GM23338 (cell line): ENCODE results near the gene LAMA4. TPM values are rescaled to one million over a fixed set of nuclear protein-coding genes. Genes with fewer than 3 reads are reported as not detected.
"Not testable (repeated sequence)": the region's sequence is repeated elsewhere in the genome, so short reads cannot be mapped to it uniquely, and the experiment has no call there.

Source experiments
- ATAC-seq: fragments of 200-7000 bp; cut with Tn5 transposase; 3 replicates; pipeline ENCODE4 v1.9.1; 2020
- DNase-seq: peaks from one replicate; pipeline ENCODE4 v3.0.0-alpha.2; 2015; ENCODE audit warnings: low spot score
- H2AFZ ChIP-seq: fragments of 200-600 bp; sonication (generic); 2 replicates; pipeline ENCODE4 v1.8.0; 2016; ENCODE audit warnings: antibody characterized with exemption, mild to moderate bottlenecking, moderate library complexity
- H3F3A ChIP-seq: fragments of 200-600 bp; sonication (generic); replicated peaks from 2 replicates; pipeline ENCODE4 v1.8.0; 2017; ENCODE audit warnings: antibody characterized with exemption, mixed run types, low read depth
- H3K27ac ChIP-seq: fragments of 200-600 bp; sonication (generic); 2 replicates; pipeline ENCODE4 v1.6.1; 2016; ENCODE audit warnings: low read depth
- H3K27me3 ChIP-seq: fragments of 200-600 bp; sonication (generic); 2 replicates; pipeline ENCODE4 v1.8.0; 2016; ENCODE audit warnings: mild to moderate bottlenecking, mixed run types, moderate library complexity; ENCODE audit not compliant: insufficient read depth
- H3K36me3 ChIP-seq: fragments of 200-600 bp; sonication (generic); 2 replicates; pipeline ENCODE4 v1.8.0; 2016; ENCODE audit warnings: mild to moderate bottlenecking; ENCODE audit not compliant: insufficient read depth
- H3K4me1 ChIP-seq: fragments of 200-600 bp; sonication (generic); 2 replicates; pipeline ENCODE4 v1.8.0; 2016; ENCODE audit warnings: mild to moderate bottlenecking, moderate library complexity; ENCODE audit not compliant: insufficient read depth
- H3K4me2 ChIP-seq: fragments of 200-600 bp; sonication (generic); 2 replicates; pipeline ENCODE4 v1.7.1; 2017; ENCODE audit warnings: mixed run types
- H3K4me3 ChIP-seq: fragments of 200-600 bp; sonication (generic); 2 replicates; pipeline ENCODE4 v1.6.1; 2016; ENCODE audit warnings: mixed run types
- H3K79me2 ChIP-seq: fragments of 200-600 bp; sonication (generic); replicated peaks from 2 replicates; pipeline ENCODE4 v1.8.0; 2017; ENCODE audit warnings: mild to moderate bottlenecking; ENCODE audit not compliant: insufficient read depth
- H3K9me2 ChIP-seq: fragments of 200-600 bp; sonication (generic); 2 replicates; pipeline ENCODE4 v1.8.0; 2017; ENCODE audit not compliant: insufficient read depth
- H4K20me1 ChIP-seq: fragments of 200-600 bp; sonication (generic); replicated peaks from 2 replicates; pipeline ENCODE4 v1.8.0; 2017; ENCODE audit warnings: mild to moderate bottlenecking; ENCODE audit not compliant: insufficient read depth
- H3K27ac Mint-ChIP-seq: 2 replicates; pipeline ENCODE4 v1.8.0; 2020; ENCODE audit warnings: inconsistent platforms, mild to moderate bottlenecking, moderate library complexity, mixed read lengths
- H3K27me3 Mint-ChIP-seq: 3 replicates; pipeline ENCODE4 v1.8.0; 2022; ENCODE audit warnings: low read depth, mild to moderate bottlenecking, moderate library complexity, mixed read lengths, inconsistent platforms; ENCODE audit not compliant: insufficient read depth, poor library complexity
- H3K36me3 Mint-ChIP-seq: 3 replicates; pipeline ENCODE4 v1.8.0; 2021; ENCODE audit warnings: low read depth, mild to moderate bottlenecking, inconsistent platforms, moderate library complexity, mixed read lengths
- H3K4me1 Mint-ChIP-seq: 3 replicates; pipeline ENCODE4 v1.8.0; 2020; ENCODE audit warnings: mild to moderate bottlenecking, inconsistent platforms, mixed read lengths
- H3K4me3 Mint-ChIP-seq: 3 replicates; pipeline ENCODE4 v1.8.0; 2021; ENCODE audit warnings: moderate library complexity, mild to moderate bottlenecking, inconsistent platforms, mixed read lengths
- H3K9me3 Mint-ChIP-seq: 3 replicates; pipeline ENCODE4 v1.8.0; 2020; ENCODE audit warnings: moderate library complexity, mild to moderate bottlenecking, inconsistent platforms, mixed read lengths
- CREB1 ChIP-seq: fragments of 250-450 bp; sonication (Bioruptor Pico); IDR thresholded peaks from 2 replicates; pipeline ENCODE4 v1.5.0; 2020; ENCODE audit warnings: low read depth, mild to moderate bottlenecking, moderate library complexity
- CTCF ChIP-seq, 2 experiments: fragments of 200-600 bp in 1 of 2; sonication (generic) in 1 of 2; conservative IDR thresholded peaks; 2 replicates each; pipeline versions ENCODE4 v1.5.1 to v1.6.1; 2016 to 2017; ENCODE audit warnings: antibody characterized with exemption in 2 of 2, low read depth in 2 of 2, mild to moderate bottlenecking in 2 of 2, moderate library complexity in 1 of 2
- ETS1 ChIP-seq: IDR thresholded peaks from 2 replicates; pipeline ENCODE4 v1.6.1; 2016; ENCODE audit warnings: antibody characterized with exemption
- EZH2 ChIP-seq: fragments of 200-600 bp; sonication (generic); IDR thresholded peaks from one replicate; pipeline ENCODE4 v1.8.0; 2017; ENCODE audit warnings: antibody characterized with exemption, mild to moderate bottlenecking, low read depth; ENCODE audit not compliant: unreplicated experiment
- EZH2phosphoT487 ChIP-seq: fragments of 200-600 bp; sonication (generic); IDR thresholded peaks from one replicate; pipeline ENCODE4 v1.8.1; 2018; ENCODE audit warnings: antibody characterized with exemption; ENCODE audit not compliant: unreplicated experiment
- JUNB ChIP-seq: IDR thresholded peaks from one replicate; pipeline ENCODE4 v1.6.1; 2016; ENCODE audit warnings: antibody characterized with exemption; ENCODE audit not compliant: unreplicated experiment
- NANOG ChIP-seq: IDR thresholded peaks from 2 replicates; pipeline ENCODE4 v1.6.1; 2016; ENCODE audit warnings: antibody characterized with exemption, borderline replicate concordance
- POLR2AphosphoS5 ChIP-seq: IDR thresholded peaks from 2 replicates; pipeline ENCODE4 v1.6.1; 2016; ENCODE audit warnings: antibody characterized with exemption, low read depth
- STAT1 ChIP-seq: IDR thresholded peaks from one replicate; pipeline ENCODE4 v1.6.1; 2016; ENCODE audit warnings: antibody characterized with exemption; ENCODE audit not compliant: unreplicated experiment
- ZNF331 ChIP-seq: fragments of 250-450 bp; sonication (Bioruptor Pico); IDR thresholded peaks from 2 replicates; pipeline ENCODE4 v1.5.0; 2020; ENCODE audit warnings: low read depth, mild to moderate bottlenecking, moderate library complexity
- polyA plus RNA-seq: library from polyadenylated mRNA; unstranded; fragments of >200 nt; fragmentation: Nextera tagmentation; extraction: Ambion mirVana; gene quantifications from 2 replicates; pipeline ENCODE4 v1.2.1, GENCODE V29; 2016
- total RNA-seq: library from RNA; depleted of rRNA; stranded (reverse); fragments of >200 nt; shearing (Covaris generic); gene quantifications from 2 replicates; pipeline ENCODE4 v1.2.3, GENCODE V29; 2014

LAMA4 gene
- total and polyA plus RNA-seq, 2 experiments from 2014 or later = 1.7 to 2.8 TPM

- not testable (repeated sequence) for H2AFZ ChIP-seq, H3K79me2 ChIP-seq, H3K27me3 ChIP-seq, H3F3A ChIP-seq, H3K4me3 Mint-ChIP-seq, H3K9me2 ChIP-seq, H3K9me3 Mint-ChIP-seq, H3K27ac Mint-ChIP-seq, ATAC-seq, H4K20me1 ChIP-seq, H3K4me3 ChIP-seq, DNase-seq, H3K27ac ChIP-seq, H3K36me3 ChIP-seq, H3K4me2 ChIP-seq, H3K27me3 Mint-ChIP-seq, H3K36me3 Mint-ChIP-seq
- H3K4me1 Mint-ChIP-seq = peaks cover 55% of the 10 kb centered on the region
- H3K4me1 ChIP-seq = peaks cover 42% of the 10 kb centered on the region
Measured at GRCh38 chr6:112200185-112200914, 54.0 kb downstream of the LAMA4 start.

- no peaks in the 10 kb centered on the region for H3F3A ChIP-seq
- H4K20me1 ChIP-seq = no peaks in the 10 kb centered on the region
- H3K36me3 Mint-ChIP-seq = peaks cover 4% of the 10 kb centered on the region; the same call in 2 of the 3 replicates
- TF ChIP-seq NANOG (peak; percentile 58; the same call in 1 of the 2 replicates), ETS1 (no peak), STAT1 (no peak)
- no peak overlapping the region for H3K27ac ChIP-seq
- H3K27ac Mint-ChIP-seq = no peak overlapping the region
- peaks cover 28% of the 10 kb centered on the region for H3K4me1 ChIP-seq
- H3K4me2 ChIP-seq = no peak overlapping the region
- H3K4me3 ChIP-seq = no peak overlapping the region
- DNase-seq (peak; percentile 24), ATAC-seq (peak; percentile 38; the same call in 1 of the 3 replicates)
- H3K27me3 ChIP-seq = no peaks in the 10 kb centered on the region
- H3K27me3 Mint-ChIP-seq = no peaks in the 10 kb centered on the region
- H3K79me2 ChIP-seq = no peaks in the 10 kb centered on the region
- no peak overlapping the region for H2AFZ ChIP-seq
- H3K4me1 Mint-ChIP-seq = peaks cover 42% of the 10 kb centered on the region
- peaks cover 7% of the 10 kb centered on the region; the same call in 1 of the 2 replicates for H3K9me2 ChIP-seq
- H3K36me3 ChIP-seq = no peaks in the 10 kb centered on the region
- peaks cover 9% of the 10 kb centered on the region; the same call in 2 of the 3 replicates for H3K9me3 Mint-ChIP-seq
- H3K4me3 Mint-ChIP-seq = no peak overlapping the region
Measured at GRCh38 chr6:112199001-112199403, 55.4 kb downstream of the LAMA4 start.

- DNase-seq (no peak), ATAC-seq (no peak)
- no peak overlapping the region for H3K27ac ChIP-seq
- no peaks in the 10 kb centered on the region for H4K20me1 ChIP-seq
- Mint-ChIP-seq H3K4me1 (peaks cover 37% of the 10 kb centered on the region), H3K27me3 (no peaks in the 10 kb centered on the region), H3K36me3 (peaks cover 4% of the 10 kb centered on the region; the same call in 2 of the 3 replicates), H3K9me3 (peaks cover 9% of the 10 kb centered on the region; the same call in 2 of the 3 replicates), H3K27ac (no peak overlapping the region), H3K4me3 (no peak overlapping the region)
- H3K27me3 ChIP-seq = no peaks in the 10 kb centered on the region
- no peak overlapping the region for H3K4me3 ChIP-seq
- no peak overlapping the region for H2AFZ ChIP-seq
- peaks cover 24% of the 10 kb centered on the region for H3K4me1 ChIP-seq
- H3K79me2 ChIP-seq = no peaks in the 10 kb centered on the region
- no peak overlapping the region for H3K4me2 ChIP-seq
- peaks cover 7% of the 10 kb centered on the region; the same call in 1 of the 2 replicates for H3K9me2 ChIP-seq
- no peaks in the 10 kb centered on the region for H3K36me3 ChIP-seq
- no peaks in the 10 kb centered on the region for H3F3A ChIP-seq
- TF ChIP-seq EZH2phosphoT487 = no peak
- no peak for TF ChIP-seq CTCF (conservative IDR thresholded peaks at IDR 0.05; ENCODE audit: low read depth in 2 of 2)
- no peak for TF ChIP-seq ETS1
- TF ChIP-seq CREB1 = no peak
- no peak for TF ChIP-seq POLR2AphosphoS5
- no peak for TF ChIP-seq EZH2
- TF ChIP-seq JUNB = no peak
- no peak for TF ChIP-seq STAT1
- TF ChIP-seq ZNF331 (CRISPR knock-in tag) = no peak
Measured at GRCh38 chr6:112198582-112198981, 55.8 kb downstream of the LAMA4 start.
